Uterus (tissue), 4 donors: ENCODE results near the gene ABHD18. TPM values are rescaled to one million over a fixed set of nuclear protein-coding genes. Genes with fewer than 3 reads are reported as not detected.
"Not testable (repeated sequence)": the region's sequence is repeated elsewhere in the genome, so short reads cannot be mapped to it uniquely, and the experiment has no call there.

Experiments used
- DNase-seq, 2 donors: peaks; one replicate each; pipeline ENCODE4 v3.0.0-alpha.2; 2019 to 2020
- H3K27ac ChIP-seq, 2 donors: fragments of 200-600 bp; sonication (generic); 1 replicate in 1 of 2; 2 replicates in 1 of 2; pipeline ENCODE4 v1.5.1; 2016 to 2018
- H3K27me3 ChIP-seq, 2 donors: fragments of 200-600 bp; sonication (generic); one replicate each; pipeline ENCODE4 v1.5.1; 2018 to 2019; ENCODE audit warnings: control low read depth in 1 of 2
- H3K36me3 ChIP-seq, 2 donors: fragments of 200-600 bp; sonication (generic); one replicate each; pipeline ENCODE4 v1.5.1; 2019; ENCODE audit warnings: control low read depth in 1 of 2
- H3K4me1 ChIP-seq, 2 donors: fragments of 200-600 bp; sonication (generic); one replicate each; pipeline ENCODE4 v1.5.1; 2018 to 2019; ENCODE audit warnings: control low read depth in 1 of 2
- H3K4me3 ChIP-seq, 2 donors: fragments of 200-600 bp; sonication (generic); 1 replicate in 1 of 2; 2 replicates in 1 of 2; pipeline ENCODE4 v1.5.1; 2018 to 2019; ENCODE audit warnings: mild to moderate bottlenecking in 1 of 2
- H3K9me3 ChIP-seq, 2 donors: fragments of 200-600 bp; sonication (generic); one replicate each; pipeline ENCODE4 v1.5.1; 2019; ENCODE audit warnings: control low read depth in 1 of 2
- POLR2A ChIP-seq, 2 donors: fragments of 450-650 bp; IDR thresholded peaks; one replicate each; pipeline ENCODE4 v1.6.1; 2016; ENCODE audit warnings: antibody characterized with exemption in 2 of 2, mild to moderate bottlenecking in 1 of 2, moderate library complexity in 1 of 2
- intact Hi-C: fragments of 100-400 bp; cut with DNase I; formaldehyde crosslinking; loops from one replicate; pipeline ENCODE4 v1.15.1; 2023; ENCODE audit warnings: low total_unique reads
- total RNA-seq, 4 donors: library from RNA; depleted of rRNA in 3 of 4; stranded (reverse); fragments of >200 nt in 3 of 4; gene quantifications; one replicate each; pipeline versions ENCODE4 v1.1.0 to v1.2.4, GENCODE V29; 2014 to 2023
- TF ChIP-seq, protein P1 (sequence below), 4 experiments: fragments of 200-600 bp in 2 of 4; fragments of 450-650 bp in 2 of 4; sonication (generic) in 2 of 4; IDR thresholded peaks; one replicate each; pipeline ENCODE4 v1.5.1; 2016 to 2019; ENCODE audit warnings: antibody characterized with exemption in 4 of 4, mild to moderate bottlenecking in 2 of 4, moderate library complexity in 1 of 4
- donor health status: DM: yes; HTN: yes; CAD: no.

ABHD18 gene
- total RNA-seq, 4 donors from 2014 or later = 4.7 to 16.1 (median 12.5) TPM

DNA sequence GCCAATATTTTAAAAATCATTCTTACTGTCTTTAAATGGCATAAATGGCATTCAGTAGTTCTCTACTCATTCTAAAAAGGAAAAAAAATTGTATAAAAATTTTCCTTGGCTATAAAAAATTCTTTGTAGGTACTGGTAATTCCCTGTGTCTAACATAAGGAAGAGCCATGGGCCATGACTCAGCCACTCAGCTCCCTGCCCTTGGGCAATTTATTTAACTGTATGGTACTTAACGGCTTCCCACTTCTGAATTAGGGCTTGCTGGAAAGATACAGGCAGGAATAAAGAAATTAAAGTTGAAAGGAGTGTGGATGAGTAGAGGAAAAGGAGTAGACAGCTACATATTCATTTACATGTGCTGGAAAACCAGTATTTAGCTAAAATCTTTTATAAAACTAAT is 30.6 kb downstream of the ABHD18 start:
- DNase-seq = no peak
- no peak overlapping the region for H3K4me3 ChIP-seq
- TF ChIP-seq, protein P1, sequence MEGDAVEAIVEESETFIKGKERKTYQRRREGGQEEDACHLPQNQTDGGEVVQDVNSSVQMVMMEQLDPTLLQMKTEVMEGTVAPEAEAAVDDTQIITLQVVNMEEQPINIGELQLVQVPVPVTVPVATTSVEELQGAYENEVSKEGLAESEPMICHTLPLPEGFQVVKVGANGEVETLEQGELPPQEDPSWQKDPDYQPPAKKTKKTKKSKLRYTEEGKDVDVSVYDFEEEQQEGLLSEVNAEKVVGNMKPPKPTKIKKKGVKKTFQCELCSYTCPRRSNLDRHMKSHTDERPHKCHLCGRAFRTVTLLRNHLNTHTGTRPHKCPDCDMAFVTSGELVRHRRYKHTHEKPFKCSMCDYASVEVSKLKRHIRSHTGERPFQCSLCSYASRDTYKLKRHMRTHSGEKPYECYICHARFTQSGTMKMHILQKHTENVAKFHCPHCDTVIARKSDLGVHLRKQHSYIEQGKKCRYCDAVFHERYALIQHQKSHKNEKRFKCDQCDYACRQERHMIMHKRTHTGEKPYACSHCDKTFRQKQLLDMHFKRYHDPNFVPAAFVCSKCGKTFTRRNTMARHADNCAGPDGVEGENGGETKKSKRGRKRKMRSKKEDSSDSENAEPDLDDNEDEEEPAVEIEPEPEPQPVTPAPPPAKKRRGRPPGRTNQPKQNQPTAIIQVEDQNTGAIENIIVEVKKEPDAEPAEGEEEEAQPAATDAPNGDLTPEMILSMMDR (IDR thresholded peaks at IDR 0.05) = no peak
- TF ChIP-seq POLR2A (IDR thresholded peaks at IDR 0.05) = no peak
- no peak overlapping the region for H3K27ac ChIP-seq
- H3K36me3 ChIP-seq = no peaks in the 10 kb centered on the region
- no peaks in the 10 kb centered on the region for H3K27me3 ChIP-seq
- H3K9me3 ChIP-seq = peaks cover 0 to 4% of the 10 kb centered on the region in 2 donors
- intact Hi-C loops = no loop called here
- no peaks in the 10 kb centered on the region for H3K4me1 ChIP-seq

DNA sequence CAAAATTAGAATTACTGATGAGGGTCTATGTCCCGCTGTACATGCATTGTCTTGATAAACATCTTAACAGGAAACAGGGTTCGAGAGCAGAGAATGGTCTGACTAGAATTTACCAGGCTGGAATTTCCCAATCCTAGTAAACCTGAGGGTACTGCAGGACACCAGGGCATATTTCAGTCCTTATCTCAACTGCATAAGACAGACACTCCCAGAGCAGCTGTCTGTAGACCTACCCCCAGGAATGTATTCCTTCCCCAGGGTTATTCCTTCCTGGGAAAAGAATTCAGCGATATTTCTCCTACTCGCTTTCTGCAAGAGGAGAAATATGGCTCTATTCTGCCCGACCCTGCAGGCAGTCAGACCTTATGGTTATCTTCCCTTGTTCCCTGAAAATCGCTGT is 31.3 kb downstream of the ABHD18 start:
- intact Hi-C loops, H3K4me3 ChIP-seq, DNase-seq, H3K27me3 ChIP-seq, H3K27ac ChIP-seq, H3K4me1 ChIP-seq, H3K9me3 ChIP-seq, H3K36me3 ChIP-seq: not testable (repeated sequence)

DNA sequence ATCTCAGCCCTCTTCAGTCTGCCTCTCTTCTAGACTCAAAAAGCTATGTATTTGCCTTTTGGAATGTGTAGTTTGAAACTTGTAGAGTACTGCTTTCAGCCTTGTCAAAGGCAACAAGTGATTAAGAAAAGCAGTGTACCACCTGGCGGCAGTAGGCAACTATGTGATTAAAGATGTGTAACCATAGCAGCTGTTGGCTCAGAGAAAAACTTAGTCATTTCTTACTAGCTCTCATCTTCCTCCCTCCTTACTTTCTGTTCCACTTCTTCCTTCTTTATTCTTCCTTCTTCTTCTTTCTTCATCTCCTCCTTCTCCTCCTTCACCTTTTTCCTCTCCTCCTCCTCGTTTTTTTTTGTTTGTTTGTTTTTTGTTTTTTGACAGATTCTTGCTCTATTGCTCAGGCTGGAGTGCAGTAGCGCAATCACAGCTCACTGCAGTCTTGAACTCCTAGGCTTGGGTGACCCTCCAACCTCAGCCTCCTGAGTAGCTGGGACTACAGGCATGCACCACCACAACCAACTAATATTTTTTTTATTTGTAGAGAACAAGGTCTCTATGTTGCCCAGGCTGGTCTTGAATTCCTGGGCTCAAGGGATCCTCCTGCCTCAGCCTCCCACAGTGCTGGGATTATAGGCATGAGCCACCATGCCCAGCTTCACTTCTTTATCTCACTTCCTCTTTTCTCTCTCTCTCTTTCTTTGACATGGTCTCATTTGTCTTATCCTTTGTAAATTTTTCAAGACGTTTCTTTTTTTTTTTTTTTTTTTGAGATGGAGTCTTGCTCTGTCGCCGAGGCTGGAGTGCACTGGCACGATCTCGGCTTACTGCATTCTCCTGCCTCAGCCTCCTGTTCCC is 32.6 kb downstream of the ABHD18 start:
- intact Hi-C loops = no loop called here
- peak in 1 of 2 donors; percentile 18 for DNase-seq
- no peak overlapping the region for H3K4me3 ChIP-seq

DNA sequence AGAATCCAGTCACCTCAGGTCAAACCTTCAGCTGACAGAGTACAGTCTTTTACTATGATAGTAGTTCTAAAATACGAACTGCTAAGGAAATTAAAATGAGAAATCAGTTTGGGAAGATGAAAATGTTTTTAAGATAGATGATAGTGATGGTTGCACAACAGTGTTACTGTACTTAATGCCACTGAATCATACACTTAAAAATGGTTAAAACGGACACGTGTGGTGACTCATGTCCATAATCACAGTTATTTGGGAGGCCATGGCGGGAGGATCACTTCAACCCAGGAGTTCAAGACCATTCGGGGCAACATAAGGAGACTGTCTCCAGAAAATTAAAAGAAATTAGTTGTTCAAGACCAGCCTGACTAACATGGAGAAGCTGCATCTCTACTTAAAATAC is 41.4 kb downstream of the ABHD18 start:
- no peak for DNase-seq
- H3K27ac ChIP-seq = no peak overlapping the region
- H3K36me3 ChIP-seq = no peaks in the 10 kb centered on the region
- TF ChIP-seq POLR2A (IDR thresholded peaks at IDR 0.05) = no peak
- TF ChIP-seq, protein P1 (IDR thresholded peaks at IDR 0.05) = no peak
- no peaks in the 10 kb centered on the region for H3K9me3 ChIP-seq
- no peaks in the 10 kb centered on the region for H3K27me3 ChIP-seq
- intact Hi-C loops = no loop called here
- no peaks in the 10 kb centered on the region for H3K4me1 ChIP-seq
- H3K4me3 ChIP-seq = no peak overlapping the region

More for the DNA sequence above, 32.6 kb downstream of the ABHD18 start:
- Histone ChIP-seq H3K36me3 (no peaks in the 10 kb centered on the region), H3K27me3 (no peaks in the 10 kb centered on the region), H3K27ac (no peak overlapping the region), H3K9me3 (peaks cover 0 to 4% of the 10 kb centered on the region in 2 donors), H3K4me1 (no peaks in the 10 kb centered on the region)
- TF ChIP-seq, protein P1 (IDR thresholded peaks at IDR 0.05) = no peak
- no peak for TF ChIP-seq POLR2A (IDR thresholded peaks at IDR 0.05)

DNA sequence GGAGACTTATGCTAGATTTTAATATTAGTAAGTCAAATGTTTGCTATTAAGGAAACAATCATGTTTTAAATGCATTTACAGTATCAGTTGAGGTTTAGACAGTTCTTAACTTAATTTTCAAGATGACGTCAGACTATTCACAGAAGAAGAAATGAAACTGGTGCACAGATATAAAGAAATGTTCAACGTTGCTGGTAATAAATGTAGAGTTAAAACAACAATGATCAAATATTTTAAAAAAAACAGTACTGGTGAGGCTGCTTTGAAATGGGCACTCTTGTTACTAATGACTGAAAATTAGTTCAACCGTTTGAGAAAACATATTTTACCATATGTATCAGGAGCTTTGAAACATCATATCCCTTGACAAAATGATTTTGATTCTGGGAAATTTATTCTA is 44.2 kb downstream of the ABHD18 start:
- no peak overlapping the region for H3K4me3 ChIP-seq
- no peaks in the 10 kb centered on the region for H3K9me3 ChIP-seq
- TF ChIP-seq, protein P1 (IDR thresholded peaks at IDR 0.05) = no peak
- TF ChIP-seq POLR2A (IDR thresholded peaks at IDR 0.05) = no peak
- H3K27me3 ChIP-seq = no peaks in the 10 kb centered on the region
- intact Hi-C loops = no loop called here
- H3K36me3 ChIP-seq = no peaks in the 10 kb centered on the region
- H3K4me1 ChIP-seq = no peaks in the 10 kb centered on the region
- no peak for DNase-seq
- H3K27ac ChIP-seq = no peak overlapping the region
